Measurements from ENCODE around the gene PPP1R12A. TPM values are rescaled to one million over a fixed set of nuclear protein-coding genes. Genes with fewer than 3 reads are reported as not detected.

The PPP1R12A gene
- total RNA-seq, 1 experiment from 2014 or later = 69.9 TPM

DNA sequence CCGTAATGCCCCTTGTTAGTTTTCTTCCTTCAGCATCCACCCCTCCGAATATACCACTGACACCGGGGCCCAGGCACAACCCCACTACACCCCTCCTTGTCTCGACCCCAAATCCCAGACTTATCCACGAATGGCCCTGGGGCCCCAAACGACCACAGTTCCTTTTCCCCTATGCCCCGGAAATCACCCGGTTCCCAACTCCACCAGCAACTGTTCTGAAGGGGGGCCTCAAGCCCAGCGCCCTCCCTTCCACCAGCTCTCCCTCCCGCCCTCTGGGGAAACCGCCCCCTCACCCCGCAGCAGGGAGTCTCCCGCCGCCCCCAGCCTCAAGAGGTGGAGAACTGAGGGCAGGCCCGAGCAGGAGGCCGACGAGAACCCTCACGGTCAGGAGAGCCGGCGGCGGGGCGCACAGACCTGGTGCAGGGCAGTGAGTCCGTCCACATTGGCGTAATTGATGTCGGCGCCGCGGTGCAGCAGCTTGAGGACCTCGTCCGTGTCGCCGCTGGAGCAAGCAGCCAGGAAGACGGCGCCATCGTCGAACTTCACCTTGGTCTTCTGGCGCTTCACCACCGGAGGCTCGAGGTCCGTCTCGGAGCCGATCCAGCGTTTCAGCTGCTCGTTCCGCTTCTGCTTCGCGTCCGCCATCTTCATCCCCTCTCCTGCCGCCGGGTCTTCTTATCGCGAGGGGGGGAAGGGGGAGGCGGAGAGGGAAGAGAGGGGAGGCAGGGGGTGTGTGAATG, 446 bp downstream of the PPP1R12A start:
- POLR2A ChIA-PET (ENCODE audit: unreplicated experiment) = interaction anchor here (0.7 kb wide), 1 partner anchor 135 kb away, joined by 3 read pairs; no protein-coding TSS in a partner anchor
- no peaks in the 10 kb centered on the region for H3K9me2 ChIP-seq (ENCODE audit: insufficient read depth)
- no TSS peak for BruUV-seq (replicated peaks)

DNA sequence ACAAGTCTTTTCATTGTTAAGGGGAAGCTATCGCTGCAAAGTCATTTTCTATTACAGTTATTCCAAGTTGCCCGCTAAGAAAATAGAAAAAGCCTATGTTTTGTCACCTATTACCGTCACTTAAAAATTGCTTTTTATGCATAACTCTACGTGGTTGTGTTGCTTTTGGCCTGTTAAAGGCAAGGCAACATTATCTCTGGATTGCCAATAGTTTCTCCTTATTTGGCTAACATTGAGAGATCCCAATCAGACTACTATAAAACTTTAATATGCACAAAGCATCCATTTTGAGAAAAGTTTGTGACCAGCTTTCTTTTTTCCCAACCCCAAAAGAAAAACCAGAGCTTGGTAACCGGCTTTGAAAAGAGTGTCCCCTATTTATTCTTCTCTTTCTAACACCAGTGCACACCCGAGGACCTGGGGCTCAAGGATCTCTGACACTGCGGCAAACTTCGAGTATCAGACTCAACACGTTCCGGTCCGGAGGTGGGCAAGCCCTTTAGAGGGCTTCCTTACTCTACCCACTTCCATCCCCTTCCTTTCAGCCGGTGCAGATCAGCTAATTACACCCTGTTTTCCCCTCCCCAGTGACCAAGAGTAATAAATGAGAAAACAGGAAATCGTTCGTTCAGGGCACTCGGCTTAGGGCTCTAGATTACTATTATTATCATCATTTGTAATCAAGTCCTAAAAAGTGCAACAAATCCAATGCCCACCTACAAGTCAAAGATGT, 1.2 kb downstream of the PPP1R12A start:
- no peaks in the 10 kb centered on the region for H3F3A ChIP-seq (ENCODE audit: insufficient read depth, low read depth)
- H3K36me3 ChIP-seq (ENCODE audit: low read depth) = no peaks in the 10 kb centered on the region
- H3K9me3 ChIP-seq (ENCODE audit: insufficient read depth, low read depth) = no peaks in the 10 kb centered on the region
- DNase-seq = no peak
- ChIA-PET POLR2A (ENCODE audit: unreplicated experiment) (interaction anchor here (0.7 kb wide), 2 partner anchors 223 to 386 kb away, joined by 4 read pairs; no protein-coding TSS in a partner anchor), CTCF (interaction anchor here (0.6 kb wide), 1 partner anchor 233 kb away, joined by 4 read pairs; no protein-coding TSS in a partner anchor)
- no peaks in the 10 kb centered on the region for H3K9me2 ChIP-seq (ENCODE audit: insufficient read depth)
- BruUV-seq (replicated peaks) = TSS peak; percentile 61
- peaks cover 7% of the 10 kb centered on the region for H4K20me1 ChIP-seq (ENCODE audit: insufficient read depth)
- H3K79me2 ChIP-seq (ENCODE audit: low read depth) = peaks cover 75% of the 10 kb centered on the region
- peak overlapping the region; percentile 97 for H3K4me2 ChIP-seq
- peak overlapping the region; percentile 90 for H2AFZ ChIP-seq
- H3K4me1 ChIP-seq (replicated peaks; ENCODE audit: insufficient read depth) = peaks cover 29% of the 10 kb centered on the region
- H3K27me3 ChIP-seq (ENCODE audit: insufficient read depth, low read depth) = no peaks in the 10 kb centered on the region
- intact Hi-C loops (cut with micrococcal nuclease; ENCODE audit: unreplicated experiment) = no loop called here
- H3K27ac ChIP-seq = peak overlapping the region; percentile 71
- TF ChIP-seq EZH2 (IDR thresholded peaks at IDR 0.05; ENCODE audit: low read depth) = no peak
- TF ChIP-seq, protein P1, sequence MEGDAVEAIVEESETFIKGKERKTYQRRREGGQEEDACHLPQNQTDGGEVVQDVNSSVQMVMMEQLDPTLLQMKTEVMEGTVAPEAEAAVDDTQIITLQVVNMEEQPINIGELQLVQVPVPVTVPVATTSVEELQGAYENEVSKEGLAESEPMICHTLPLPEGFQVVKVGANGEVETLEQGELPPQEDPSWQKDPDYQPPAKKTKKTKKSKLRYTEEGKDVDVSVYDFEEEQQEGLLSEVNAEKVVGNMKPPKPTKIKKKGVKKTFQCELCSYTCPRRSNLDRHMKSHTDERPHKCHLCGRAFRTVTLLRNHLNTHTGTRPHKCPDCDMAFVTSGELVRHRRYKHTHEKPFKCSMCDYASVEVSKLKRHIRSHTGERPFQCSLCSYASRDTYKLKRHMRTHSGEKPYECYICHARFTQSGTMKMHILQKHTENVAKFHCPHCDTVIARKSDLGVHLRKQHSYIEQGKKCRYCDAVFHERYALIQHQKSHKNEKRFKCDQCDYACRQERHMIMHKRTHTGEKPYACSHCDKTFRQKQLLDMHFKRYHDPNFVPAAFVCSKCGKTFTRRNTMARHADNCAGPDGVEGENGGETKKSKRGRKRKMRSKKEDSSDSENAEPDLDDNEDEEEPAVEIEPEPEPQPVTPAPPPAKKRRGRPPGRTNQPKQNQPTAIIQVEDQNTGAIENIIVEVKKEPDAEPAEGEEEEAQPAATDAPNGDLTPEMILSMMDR (conservative IDR thresholded peaks at IDR 0.05) = no peak
- peak overlapping the region; percentile 70 for H3K4me3 ChIP-seq

More for the DNA sequence above, 446 bp downstream of the PPP1R12A start:
- no peaks in the 10 kb centered on the region for H3K36me3 ChIP-seq (ENCODE audit: low read depth)
- intact Hi-C loops (cut with micrococcal nuclease; ENCODE audit: unreplicated experiment) = loop anchor here (1.0 to 5.0 kb wide), 3 partner anchors 252 to 510 kb away; no protein-coding TSS in a partner anchor
- peak overlapping the region; percentile 70 for H3K4me3 ChIP-seq
- CTCF ChIA-PET = no interaction called here
- peaks cover 29% of the 10 kb centered on the region for H3K4me1 ChIP-seq (replicated peaks; ENCODE audit: insufficient read depth)
- H3F3A ChIP-seq (ENCODE audit: insufficient read depth, low read depth) = no peaks in the 10 kb centered on the region
- TF ChIP-seq, protein P1 (conservative IDR thresholded peaks at IDR 0.05) = no peak
- TF ChIP-seq EZH2 (IDR thresholded peaks at IDR 0.05; ENCODE audit: low read depth) = no peak
- peaks cover 68% of the 10 kb centered on the region for H3K79me2 ChIP-seq (ENCODE audit: low read depth)
- H4K20me1 ChIP-seq (ENCODE audit: insufficient read depth) = peaks cover 7% of the 10 kb centered on the region
- H3K27me3 ChIP-seq (ENCODE audit: insufficient read depth, low read depth) = no peaks in the 10 kb centered on the region
- peak overlapping the region; percentile 90 for H2AFZ ChIP-seq
- H3K4me2 ChIP-seq = peak overlapping the region; percentile 97
- peak overlapping the region; percentile 71 for H3K27ac ChIP-seq
- H3K9me3 ChIP-seq (ENCODE audit: insufficient read depth, low read depth) = no peaks in the 10 kb centered on the region
- no peak for DNase-seq

DNA sequence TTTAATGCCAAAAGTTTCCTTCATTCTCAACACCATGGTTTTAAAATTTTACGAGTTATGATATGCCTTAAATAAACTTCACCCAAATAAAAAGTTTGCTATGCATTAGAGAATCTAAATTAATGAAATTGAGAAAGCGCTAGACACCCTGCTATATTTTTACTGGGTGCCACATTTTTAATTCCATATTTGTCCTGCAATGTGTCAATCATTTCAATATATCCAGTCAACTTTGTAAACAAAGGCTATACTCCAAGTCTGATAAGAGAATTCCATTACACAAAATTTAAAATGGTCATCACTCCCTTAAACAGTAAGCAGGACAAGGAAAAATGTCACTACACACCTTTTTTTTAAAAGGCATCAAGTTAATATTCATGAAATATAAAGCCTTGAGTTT, 1.9 kb downstream of the PPP1R12A start:
- POLR2A ChIA-PET (ENCODE audit: unreplicated experiment) = interaction anchor here (0.7 kb wide), 2 partner anchors 222 to 385 kb away, joined by 4 read pairs; no protein-coding TSS in a partner anchor
- Histone ChIP-seq H3K9me3 (ENCODE audit: insufficient read depth, low read depth) (no peaks in the 10 kb centered on the region), H3K27ac (peak overlapping the region; percentile 71; the same call in 1 of the 2 replicates), H3K36me3 (ENCODE audit: low read depth) (no peaks in the 10 kb centered on the region), H3K4me2 (peak overlapping the region; percentile 97), H3K4me3 (peak overlapping the region; percentile 70), H3K79me2 (ENCODE audit: low read depth) (peaks cover 82% of the 10 kb centered on the region), H4K20me1 (ENCODE audit: insufficient read depth) (peaks cover 7% of the 10 kb centered on the region), H3K4me1 (replicated peaks; ENCODE audit: insufficient read depth) (peaks cover 29% of the 10 kb centered on the region), H3F3A (ENCODE audit: insufficient read depth, low read depth) (no peaks in the 10 kb centered on the region), H3K27me3 (ENCODE audit: insufficient read depth, low read depth) (no peaks in the 10 kb centered on the region), H2AFZ (no peak overlapping the region), H3K9me2 (ENCODE audit: insufficient read depth) (no peaks in the 10 kb centered on the region)
- TF ChIP-seq, protein P1 (conservative IDR thresholded peaks at IDR 0.05) = no peak
- TF ChIP-seq EZH2 (IDR thresholded peaks at IDR 0.05; ENCODE audit: low read depth) = no peak
- no TSS peak for BruUV-seq (replicated peaks)
- intact Hi-C loops (cut with micrococcal nuclease; ENCODE audit: unreplicated experiment) = no loop called here
- CTCF ChIA-PET = interaction anchor here (0.6 kb wide), 1 partner anchor 233 kb away, joined by 4 read pairs; no protein-coding TSS in a partner anchor
- no peak for DNase-seq

Measured in PC-9 (cell line).